Central memory CD8-positive, alpha-beta T cell (primary cell): Measurements from ENCODE around the gene ANKRD65.
"Not testable (repeated sequence)": the region's sequence is repeated elsewhere in the genome, so short reads cannot be mapped to it uniquely, and the experiment has no call there.

Experiments
- ATAC-seq: fragments of 150-1000 bp; cut with Tn5 transposase; replicated peaks from 2 replicates; pipeline ENCODE4 v1.10.0; 2022; ENCODE audit warnings: mild to moderate bottlenecking, moderate FRiP score, moderate number of reproducible peaks; ENCODE audit not compliant: poor library complexity, severe bottlenecking; ENCODE audit errors: extremely low read depth
- DNase-seq, 2 donors: peaks; one replicate each; pipeline ENCODE4 v3.0.0; 2021; ENCODE audit warnings: low spot score in 2 of 2
- H3K27ac Mint-ChIP-seq: one replicate; pipeline ENCODE4 v1.8.0; 2022; ENCODE audit warnings: low read depth, mild to moderate bottlenecking, moderate library complexity, mixed read lengths
- H3K27me3 Mint-ChIP-seq: one replicate; pipeline ENCODE4 v1.8.0; 2022; ENCODE audit warnings: mixed read lengths
- H3K36me3 Mint-ChIP-seq: one replicate; pipeline ENCODE4 v1.8.0; 2022; ENCODE audit warnings: mild to moderate bottlenecking, moderate library complexity, mixed read lengths; ENCODE audit not compliant: insufficient read depth
- H3K4me1 Mint-ChIP-seq: one replicate; pipeline ENCODE4 v1.8.0; 2022; ENCODE audit warnings: mixed read lengths
- H3K4me3 Mint-ChIP-seq: one replicate; pipeline ENCODE4 v1.8.0; 2022; ENCODE audit warnings: mild to moderate bottlenecking, moderate library complexity, mixed read lengths
- H3K9me3 Mint-ChIP-seq: one replicate; pipeline ENCODE4 v1.8.0; 2022; ENCODE audit warnings: mixed read lengths

Gene ANKRD65

GRCh38 chr1:1425426-1425752 lies 4.3 kb upstream of the ANKRD65 start:
- Mint-ChIP-seq H3K36me3 (no peaks in the 10 kb centered on the region), H3K9me3 (no peaks in the 10 kb centered on the region), H3K4me3 (no peak overlapping the region), H3K27ac (no peak overlapping the region), H3K4me1 (no peaks in the 10 kb centered on the region), H3K27me3 (peaks cover 50% of the 10 kb centered on the region)
- DNase-seq (no peak), ATAC-seq (no peak)

DNA sequence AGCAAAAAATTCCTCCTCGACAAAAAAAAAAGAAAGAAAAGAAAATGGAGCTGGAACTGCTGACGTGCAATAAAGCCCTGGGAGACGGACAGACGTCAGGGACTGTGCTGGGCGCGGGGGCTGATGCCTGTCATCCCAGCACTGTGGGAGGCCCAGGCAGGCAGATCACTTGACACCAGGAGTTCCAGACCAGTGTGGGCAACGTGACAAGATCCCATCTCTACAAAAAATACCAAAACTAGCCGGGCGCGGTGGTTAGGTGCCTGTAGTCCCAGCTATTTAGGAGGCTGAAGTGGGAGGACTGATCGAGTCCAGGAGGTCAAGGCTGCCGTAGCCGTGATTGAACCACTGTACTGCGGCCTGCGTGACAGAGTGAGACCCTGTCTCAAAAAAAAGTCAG lies 3.6 kb upstream of the ANKRD65 start:
- ATAC-seq, result no peak
- H3K4me3 Mint-ChIP-seq, result peak overlapping the region; percentile 29
- H3K36me3 Mint-ChIP-seq, result no peaks in the 10 kb centered on the region
- no peaks in the 10 kb centered on the region for H3K4me1 Mint-ChIP-seq
- no peak overlapping the region for H3K27ac Mint-ChIP-seq
- H3K9me3 Mint-ChIP-seq, result no peaks in the 10 kb centered on the region
- no peak for DNase-seq
- H3K27me3 Mint-ChIP-seq, result peaks cover 43% of the 10 kb centered on the region

GRCh38 chr1:1423245-1423597 lies 2.1 kb upstream of the ANKRD65 start:
- Mint-ChIP-seq H3K27ac (no peak overlapping the region), H3K4me1 (no peaks in the 10 kb centered on the region), H3K4me3 (no peak overlapping the region), H3K27me3 (peaks cover 32% of the 10 kb centered on the region), H3K9me3 (no peaks in the 10 kb centered on the region), H3K36me3 (no peaks in the 10 kb centered on the region)
- DNase-seq, result no peak
- ATAC-seq, result no peak

- Mint-ChIP-seq H3K36me3 (no peaks in the 10 kb centered on the region), H3K4me3 (no peak overlapping the region), H3K27ac (no peak overlapping the region), H3K4me1 (no peaks in the 10 kb centered on the region), H3K27me3 (peaks cover 29% of the 10 kb centered on the region), H3K9me3 (no peaks in the 10 kb centered on the region)
- ATAC-seq, result no peak
- no peak for DNase-seq
Observed at GRCh38 chr1:1422465-1423244, 1.6 kb upstream of the ANKRD65 start.

- peaks cover 29% of the 10 kb centered on the region for H3K27me3 Mint-ChIP-seq
- H3K36me3 Mint-ChIP-seq, result no peaks in the 10 kb centered on the region
- H3K27ac Mint-ChIP-seq, result no peak overlapping the region
- no peaks in the 10 kb centered on the region for H3K4me1 Mint-ChIP-seq
- no peaks in the 10 kb centered on the region for H3K9me3 Mint-ChIP-seq
- DNase-seq (no peak), ATAC-seq (no peak)
- H3K4me3 Mint-ChIP-seq, result no peak overlapping the region
Observed at GRCh38 chr1:1421907-1422464, 910 bp upstream of the ANKRD65 start.

DNA sequence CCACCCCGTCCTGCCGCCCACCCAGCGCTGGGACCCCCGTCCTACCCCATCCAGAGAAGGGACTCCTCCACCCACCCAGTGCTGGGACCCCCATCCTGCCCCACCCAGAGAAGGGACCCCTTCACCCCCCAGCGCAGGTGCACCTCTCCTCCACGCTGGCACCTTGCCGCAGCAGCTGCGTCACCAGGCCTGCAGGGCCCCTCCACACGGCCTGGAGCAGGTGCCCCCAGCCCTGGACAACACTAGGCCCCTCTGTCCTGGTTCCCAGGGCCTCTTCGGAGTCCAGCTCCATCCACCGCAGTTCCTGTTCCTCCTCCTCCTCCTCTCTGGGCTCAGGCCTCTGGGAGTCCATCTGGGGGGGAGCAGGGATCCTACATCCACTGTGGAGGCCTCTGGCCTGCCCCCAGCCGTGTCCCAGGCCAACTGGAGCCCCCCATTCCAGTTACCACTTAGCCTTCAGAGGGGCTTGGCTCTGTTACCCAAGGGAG lies 378 bp downstream of the ANKRD65 start:
- ATAC-seq, result no peak
- Mint-ChIP-seq H3K4me1 (no peaks in the 10 kb centered on the region), H3K27me3 (peaks cover 29% of the 10 kb centered on the region), H3K9me3 (no peaks in the 10 kb centered on the region), H3K36me3 (no peaks in the 10 kb centered on the region), H3K4me3 (no peak overlapping the region), H3K27ac (no peak overlapping the region)
- DNase-seq, result no peak

DNA sequence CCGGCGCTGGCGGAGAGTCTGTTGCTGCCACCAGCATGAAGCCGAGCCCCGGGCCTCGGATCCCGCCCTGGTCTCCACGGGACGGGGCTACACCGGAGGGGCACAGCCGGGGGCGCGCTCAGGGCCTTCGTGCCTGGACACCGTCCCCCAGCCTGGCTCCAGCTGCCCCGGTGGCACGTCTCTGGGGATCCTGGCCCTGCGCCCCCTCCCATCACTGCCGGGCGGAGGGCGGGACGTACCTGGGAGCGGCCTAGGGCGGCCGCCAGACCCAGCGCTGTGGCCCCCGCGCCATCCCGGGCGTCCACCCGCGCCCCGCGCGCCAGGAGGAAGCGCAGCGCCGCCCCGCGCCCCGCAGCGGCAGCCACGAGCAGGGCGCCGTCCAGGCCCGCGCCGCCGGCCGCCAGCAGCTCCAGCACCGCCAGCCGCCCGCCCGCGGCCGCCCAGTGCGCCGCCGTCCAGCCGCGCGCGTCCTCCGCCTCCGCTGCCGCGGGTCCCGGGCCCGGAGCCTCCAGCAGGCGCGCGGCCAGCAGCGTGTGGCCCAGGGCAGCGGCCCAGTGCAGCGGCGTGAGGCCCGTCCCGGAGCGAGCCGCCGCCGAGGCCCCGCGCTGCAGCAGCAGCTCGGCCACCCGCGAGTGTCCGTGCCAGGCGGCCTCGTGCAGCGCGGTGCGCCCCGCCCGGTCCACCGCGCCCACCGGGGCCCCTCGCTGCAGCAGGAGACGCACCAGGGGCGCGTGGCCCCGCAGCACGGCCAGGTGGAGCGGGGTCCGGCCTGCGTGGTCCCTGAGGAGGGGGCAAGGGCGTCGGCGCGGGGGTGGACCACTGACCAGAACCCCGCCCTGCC lies 1.0 kb downstream of the ANKRD65 start:
- no peak overlapping the region for H3K4me3 Mint-ChIP-seq

DNA sequence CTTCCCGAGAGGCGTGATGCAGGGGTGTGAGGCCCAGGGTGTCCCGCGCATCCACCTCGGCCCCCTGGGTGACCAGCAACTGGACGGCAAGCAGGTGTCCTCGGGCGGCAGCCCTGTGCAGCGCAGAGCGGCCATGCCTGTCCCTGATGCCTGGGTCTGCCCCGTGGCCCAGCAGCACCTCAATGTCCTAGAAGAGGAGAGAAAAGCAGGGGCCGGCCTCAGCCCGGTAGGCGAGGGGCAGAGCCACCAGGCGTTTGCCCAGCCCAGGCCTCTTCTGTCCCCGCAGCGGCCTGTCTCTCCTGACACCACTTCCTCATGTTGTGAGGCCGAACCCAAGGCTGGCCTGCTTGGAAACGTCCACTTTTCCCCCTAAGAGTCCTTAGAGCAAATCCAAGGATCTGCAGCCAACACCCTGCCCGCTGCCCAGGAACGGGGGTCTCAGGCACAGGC lies 1.7 kb downstream of the ANKRD65 start:
- DNase-seq (no peak), ATAC-seq (no peak)
- Mint-ChIP-seq H3K36me3 (no peaks in the 10 kb centered on the region), H3K9me3 (no peaks in the 10 kb centered on the region), H3K27ac (no peak overlapping the region), H3K4me1 (no peaks in the 10 kb centered on the region), H3K27me3 (peaks cover 21% of the 10 kb centered on the region), H3K4me3 (no peak overlapping the region)

More for the DNA sequence above, 1.0 kb downstream of the ANKRD65 start:
- H3K9me3 Mint-ChIP-seq, result no peaks in the 10 kb centered on the region
- DNase-seq (no peak), ATAC-seq (no peak)
- H3K4me1 Mint-ChIP-seq, result no peaks in the 10 kb centered on the region
- no peaks in the 10 kb centered on the region for H3K36me3 Mint-ChIP-seq
- H3K27ac Mint-ChIP-seq, result no peak overlapping the region
- peaks cover 27% of the 10 kb centered on the region for H3K27me3 Mint-ChIP-seq

DNA sequence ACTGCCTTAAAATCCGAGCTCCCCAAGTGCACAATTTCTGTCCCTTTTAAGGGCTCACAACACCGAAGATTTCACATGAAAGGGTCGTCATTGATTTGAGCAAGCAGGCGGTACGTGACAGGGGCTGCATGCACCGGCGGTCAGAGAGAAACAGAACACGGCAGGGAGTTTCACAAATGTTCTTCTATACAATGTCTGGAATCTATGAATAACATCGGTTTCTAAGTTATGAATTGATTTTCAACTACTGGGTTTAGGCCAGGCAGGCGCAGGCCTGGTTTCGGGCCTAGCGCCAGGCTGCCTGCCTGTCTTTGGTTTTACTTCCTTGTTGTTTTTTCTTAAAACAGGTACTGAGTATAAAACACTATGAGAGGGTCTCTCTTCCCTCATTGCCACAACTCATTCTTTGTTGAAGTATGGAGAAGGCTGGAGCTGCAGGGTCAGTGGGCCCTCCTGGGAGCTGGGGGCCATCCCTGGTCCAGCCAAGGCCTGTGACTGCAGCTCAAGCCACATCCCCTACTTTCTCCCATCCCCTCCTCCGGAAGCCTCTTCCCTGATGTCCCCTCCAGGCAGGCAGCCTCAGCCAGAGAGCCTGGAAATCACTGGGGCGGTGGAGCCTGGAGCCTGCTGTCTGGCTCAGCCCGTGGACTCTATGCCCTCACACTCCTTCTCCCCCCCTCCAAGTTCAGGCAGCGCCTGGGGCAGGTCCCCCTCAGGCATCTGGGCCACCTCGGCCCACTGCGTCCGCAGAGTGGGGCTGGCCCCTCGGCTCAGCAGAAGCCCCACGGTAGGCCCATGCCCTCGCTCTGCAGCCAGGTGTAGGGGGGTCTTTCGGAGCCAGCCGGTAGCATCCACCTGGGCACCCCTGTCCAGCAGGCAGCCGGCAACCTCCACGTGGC lies 2.4 kb downstream of the ANKRD65 start:
- H3K36me3 Mint-ChIP-seq, result no peaks in the 10 kb centered on the region
- H3K4me1 Mint-ChIP-seq, result no peaks in the 10 kb centered on the region
- no peak for ATAC-seq
- H3K9me3 Mint-ChIP-seq, result no peaks in the 10 kb centered on the region
- no peak overlapping the region for H3K4me3 Mint-ChIP-seq
- H3K27ac Mint-ChIP-seq, result no peak overlapping the region
- no peak for DNase-seq
- peaks cover 17% of the 10 kb centered on the region for H3K27me3 Mint-ChIP-seq

DNA sequence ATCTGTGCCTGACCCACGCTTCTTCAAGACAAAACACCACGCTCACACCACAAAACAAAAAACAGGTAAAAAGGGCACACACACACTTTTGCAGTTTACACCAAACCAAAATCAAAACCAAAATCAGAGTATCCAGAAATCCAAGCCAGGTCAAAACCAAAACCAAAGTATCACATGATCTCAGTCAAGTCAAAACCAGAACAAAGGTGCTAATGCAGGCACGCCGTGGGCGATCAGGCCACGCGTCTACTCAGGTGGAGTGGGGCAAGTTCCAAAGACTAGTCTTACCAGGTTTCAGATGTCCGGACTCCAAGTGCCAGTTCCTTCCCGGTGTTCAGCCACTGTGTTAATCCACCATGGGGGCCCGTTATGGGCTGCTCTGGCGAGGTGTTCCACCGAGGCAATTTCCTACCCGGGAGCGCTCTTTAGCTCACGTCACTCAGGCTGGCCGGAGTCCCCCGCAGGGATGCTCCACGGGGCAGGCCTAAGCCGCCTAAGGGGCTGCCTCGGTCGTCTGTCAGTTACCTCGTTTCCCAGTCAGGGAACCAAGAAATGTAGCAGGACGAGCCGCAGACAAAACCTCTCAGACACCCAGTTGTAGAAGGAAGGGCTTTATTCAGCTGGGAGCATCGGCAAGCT lies 3.1 kb downstream of the ANKRD65 start:
- H3K9me3 Mint-ChIP-seq, ATAC-seq, DNase-seq, H3K4me1 Mint-ChIP-seq, H3K36me3 Mint-ChIP-seq, H3K27ac Mint-ChIP-seq, H3K4me3 Mint-ChIP-seq: not testable (repeated sequence)
- peaks cover 11% of the 10 kb centered on the region for H3K27me3 Mint-ChIP-seq

GRCh38 chr1:1417396-1417795 lies 3.7 kb downstream of the ANKRD65 start:
- DNase-seq, H3K27ac Mint-ChIP-seq, H3K9me3 Mint-ChIP-seq, H3K36me3 Mint-ChIP-seq, H3K4me1 Mint-ChIP-seq, ATAC-seq, H3K27me3 Mint-ChIP-seq, H3K4me3 Mint-ChIP-seq: not testable (repeated sequence)

DNA sequence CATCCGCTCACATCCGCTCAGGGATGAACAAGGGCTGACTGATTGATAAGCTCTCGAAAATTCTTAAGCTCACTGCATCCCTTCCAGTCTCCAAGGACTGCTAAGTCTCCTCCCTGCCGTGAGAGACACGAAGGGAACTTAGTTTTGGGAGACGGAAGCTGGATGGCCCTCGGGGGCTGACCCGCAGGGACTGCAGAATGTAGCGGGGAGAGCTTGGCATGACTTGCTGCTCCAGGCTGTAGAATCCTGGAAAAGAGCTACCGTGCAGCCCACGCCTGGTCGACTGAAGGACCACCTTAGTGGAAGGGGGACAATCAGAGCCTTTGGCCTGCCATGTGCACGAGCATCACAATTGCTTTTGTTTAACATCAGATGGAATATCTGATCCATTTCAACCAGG lies 5.3 kb downstream of the ANKRD65 start:
- H3K9me3 Mint-ChIP-seq, result no peaks in the 10 kb centered on the region
- H3K27me3 Mint-ChIP-seq, result no peaks in the 10 kb centered on the region
- H3K4me1 Mint-ChIP-seq, result no peaks in the 10 kb centered on the region
- no peak overlapping the region for H3K4me3 Mint-ChIP-seq
- ATAC-seq (no peak), DNase-seq (no peak)
- H3K36me3 Mint-ChIP-seq, result peaks cover 2% of the 10 kb centered on the region
- no peak overlapping the region for H3K27ac Mint-ChIP-seq
